Activated CD8-positive, alpha-beta T cell treated with anti-CD3 and anti-CD28 coated beads for 36 hours (primary cell): Measurements from ENCODE around the gene GNPDA1. TPM values are rescaled to one million over a fixed set of nuclear protein-coding genes. Genes with fewer than 3 reads are reported as not detected.

Experiments
- ATAC-seq: fragments of 200-7000 bp; cut with Tn5 transposase; one replicate; pipeline ENCODE4 v1.10.0; 2021; ENCODE audit warnings: mild to moderate bottlenecking, moderate library complexity
- CTCF ChIA-PET: fragments of 350-600 bp; sonication (Branson Sonifier 250); formaldehyde crosslinking; loops from one replicate; lab custom pipeline; 2021; ENCODE audit warnings: antibody characterized with exemption; lab: Charles Lee
- POLR2A ChIA-PET: fragments of 350-600 bp; sonication (Branson Sonifier 250); formaldehyde crosslinking; loops from one replicate; lab custom pipeline; 2021; ENCODE audit warnings: antibody characterized with exemption; lab: Charles Lee
- DNase-seq: peaks from one replicate; pipeline ENCODE4 v3.0.0-alpha.2; 2020
- H3K27ac Mint-ChIP-seq: one replicate; pipeline ENCODE4 v1.8.0; 2021; ENCODE audit warnings: mild to moderate bottlenecking, mixed read lengths
- H3K27me3 Mint-ChIP-seq: one replicate; pipeline ENCODE4 v1.8.0; 2021; ENCODE audit warnings: mixed read lengths
- H3K36me3 Mint-ChIP-seq: one replicate; pipeline ENCODE4 v1.8.0; 2021; ENCODE audit warnings: low read depth, mixed read lengths
- H3K4me1 Mint-ChIP-seq: one replicate; pipeline ENCODE4 v1.8.0; 2021; ENCODE audit warnings: low read depth, mixed read lengths
- H3K4me3 Mint-ChIP-seq: one replicate; pipeline ENCODE4 v1.8.0; 2021; ENCODE audit warnings: mild to moderate bottlenecking, moderate library complexity, mixed read lengths
- H3K9me3 Mint-ChIP-seq: one replicate; pipeline ENCODE4 v1.8.0; 2021; ENCODE audit warnings: mixed read lengths
- CTCF ChIP-seq: fragments of 200-600 bp; IDR thresholded peaks from one replicate; pipeline ENCODE4 v1.8.0; 2022; ENCODE audit warnings: antibody characterized with exemption, mild to moderate bottlenecking
- intact Hi-C: fragments of 100-400 bp; cut with micrococcal nuclease; formaldehyde crosslinking; loops from one replicate; pipeline ENCODE4 v1.10.0; 2022
- total RNA-seq, 2 experiments: library from RNA; stranded (reverse); gene quantifications; one replicate each; pipeline ENCODE4 v1.2.3, GENCODE V29; 2021

GNPDA1 gene
- total RNA-seq, 2 experiments from 2014 or later, result 82.4 to 88.3 TPM

GRCh38 chr5:141973871-141974595, 38.8 kb downstream of the GNPDA1 start:
- POLR2A ChIA-PET, result no interaction called here
- no peaks in the 10 kb centered on the region for H3K9me3 Mint-ChIP-seq
- no peak for TF ChIP-seq CTCF
- peaks cover 42% of the 10 kb centered on the region for H3K36me3 Mint-ChIP-seq
- intact Hi-C loops, result loop anchor here (5.0 kb wide), 1 partner anchor 33 kb away; no protein-coding TSS in a partner anchor
- H3K27ac Mint-ChIP-seq, result peak overlapping the region; percentile 86
- DNase-seq (no peak), ATAC-seq (peak; percentile 7)
- H3K4me3 Mint-ChIP-seq, result peak overlapping the region; percentile 11
- peaks cover 40% of the 10 kb centered on the region for H3K4me1 Mint-ChIP-seq
- no peaks in the 10 kb centered on the region for H3K27me3 Mint-ChIP-seq
- CTCF ChIA-PET, result interaction anchor here (1.7 to 6.4 kb wide), 2 partner anchors 15 to 171 kb away, joined by 5 to 126 read pairs; partner anchors contain the start of gene PCDH12

GRCh38 chr5:141969783-141970771, 42.8 kb downstream of the GNPDA1 start:
- peak; percentile 29 for DNase-seq
- intact Hi-C loops, result loop anchor here (5.0 kb wide), 1 partner anchor 37 kb away; no protein-coding TSS in a partner anchor
- no peak for TF ChIP-seq CTCF
- H3K4me1 Mint-ChIP-seq, result peaks cover 43% of the 10 kb centered on the region
- H3K27me3 Mint-ChIP-seq, result no peaks in the 10 kb centered on the region
- peak; percentile 13 for ATAC-seq
- CTCF ChIA-PET, result interaction anchor here (0.8 to 6.4 kb wide), 36 partner anchors 9 to 406 kb away, joined by 3 to 126 read pairs (median 5); partner anchors contain the start of genes DELE1, DIAPH1, GNPDA1 and PCDH12
- peak overlapping the region; percentile 85 for H3K4me3 Mint-ChIP-seq
- peak overlapping the region; percentile 97 for H3K27ac Mint-ChIP-seq
- H3K9me3 Mint-ChIP-seq, result no peaks in the 10 kb centered on the region
- POLR2A ChIA-PET, result interaction anchor here (0.8 to 2.7 kb wide), 12 partner anchors 9 to 332 kb away, joined by 3 to 19 read pairs (median 5); partner anchors contain the start of genes DELE1, NDFIP1 and PCDH1
- peaks cover 21% of the 10 kb centered on the region for H3K36me3 Mint-ChIP-seq

DNA sequence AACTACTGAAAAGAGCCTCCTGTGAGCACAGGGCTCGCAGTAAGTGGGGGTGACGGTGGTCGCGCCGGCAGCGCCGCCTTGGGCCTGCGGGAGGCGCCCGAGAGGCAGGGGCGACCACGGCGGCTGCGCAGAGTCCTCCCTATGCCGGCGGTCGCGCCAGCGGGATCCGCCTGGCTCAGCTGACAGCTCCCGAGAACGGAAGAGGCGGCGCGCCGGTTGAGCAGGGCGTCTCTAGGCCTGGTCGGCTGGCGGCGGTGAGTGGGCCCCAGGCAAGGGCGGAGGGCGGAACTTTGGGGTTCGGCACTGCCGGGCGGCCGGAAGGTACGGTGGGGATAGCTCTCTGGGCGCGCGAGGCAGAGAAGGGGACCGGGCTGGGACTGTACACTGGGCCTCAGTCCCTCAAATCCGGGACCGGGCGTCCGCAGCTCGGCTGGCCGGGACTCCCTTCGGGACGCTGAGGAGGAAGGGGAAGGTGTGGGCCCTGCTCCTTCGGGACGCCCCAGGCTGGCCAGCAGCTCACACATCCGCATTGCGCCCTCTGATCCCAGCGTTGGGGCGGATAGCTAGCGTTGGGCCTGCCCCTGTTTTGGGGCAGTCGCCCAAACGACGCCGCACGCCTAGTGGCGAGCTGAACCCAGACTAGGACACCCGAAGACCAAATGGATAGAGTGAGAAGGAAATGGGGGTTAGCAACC, 43.8 kb downstream of the GNPDA1 start, which contains the start of gene RNF14:
RNF14 (plus strand) TSS at position 192 of the 695 bp plus-strand sequence. CDS start 4,484 bp downstream, outside the sequence.
- peak; percentile 96 for ATAC-seq
- peak within 1 kb of the TSS; percentile 97 for H3K27ac Mint-ChIP-seq
- peak; percentile 97 for DNase-seq
- intact Hi-C loops, result no loop called here
- ChIA-PET POLR2A (interaction anchor here (0.7 to 2.7 kb wide), 17 partner anchors 8 to 331 kb away, joined by 3 to 19 read pairs (median 4); partner anchors contain the start of genes DELE1, NDFIP1, PCDH1 and PCDH12), CTCF (interaction anchor here (0.7 to 6.4 kb wide), 46 partner anchors 10 to 405 kb away, joined by 3 to 126 read pairs (median 4); partner anchors contain the start of genes DELE1, DIAPH1, FCHSD1 and GNPDA1)
- H3K27me3 Mint-ChIP-seq, result no peaks in the 10 kb centered on the region
- H3K36me3 Mint-ChIP-seq, result peaks cover 12% of the 10 kb centered on the region
- H3K4me1 Mint-ChIP-seq, result peaks cover 33% of the 10 kb centered on the region
- peak; percentile 99 for TF ChIP-seq CTCF
- no peaks in the 10 kb centered on the region for H3K9me3 Mint-ChIP-seq
- H3K4me3 Mint-ChIP-seq, result peak within 1 kb of the TSS; percentile 85

DNA sequence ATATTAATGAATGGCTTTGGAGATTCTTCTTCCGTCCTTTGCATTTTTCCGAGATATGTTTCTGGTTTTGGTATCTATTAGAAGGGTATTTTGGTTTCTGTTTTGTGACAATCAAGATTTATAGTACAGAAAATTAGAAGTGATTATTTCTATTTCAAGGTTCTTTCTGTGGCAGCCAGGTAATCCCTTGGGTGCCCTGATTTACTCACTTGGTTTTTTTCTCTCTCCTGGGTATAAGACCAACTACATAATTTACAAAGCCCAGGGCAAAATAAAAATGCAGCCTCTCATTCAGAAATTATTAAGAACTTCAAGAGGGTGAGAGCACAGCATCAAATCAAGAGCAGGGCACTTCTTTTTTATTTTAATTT, 45.9 kb downstream of the GNPDA1 start:
- POLR2A ChIA-PET, result no interaction called here
- intact Hi-C loops, result no loop called here
- CTCF ChIA-PET, result interaction anchor here (3.2 kb wide), 1 partner anchor 49 kb away, joined by 20 read pairs; no protein-coding TSS in a partner anchor
- no peak for DNase-seq
- TF ChIP-seq CTCF, result no peak
- no peak for ATAC-seq
- no peaks in the 10 kb centered on the region for H3K27me3 Mint-ChIP-seq
- no peak overlapping the region for H3K4me3 Mint-ChIP-seq
- H3K4me1 Mint-ChIP-seq, result peaks cover 19% of the 10 kb centered on the region
- H3K36me3 Mint-ChIP-seq, result peaks cover 2% of the 10 kb centered on the region
- H3K27ac Mint-ChIP-seq, result no peak overlapping the region
- H3K9me3 Mint-ChIP-seq, result no peaks in the 10 kb centered on the region
